ENCODE data around the gene ENDOG. TPM values are rescaled to one million over a fixed set of nuclear protein-coding genes. Genes with fewer than 3 reads are reported as not detected.
"Not testable (repeated sequence)": the region's sequence is repeated elsewhere in the genome, so short reads cannot be mapped to it uniquely, and the experiment has no call there.

ENDOG gene
- total RNA-seq, 1 donor: 11.1 TPM

DNA sequence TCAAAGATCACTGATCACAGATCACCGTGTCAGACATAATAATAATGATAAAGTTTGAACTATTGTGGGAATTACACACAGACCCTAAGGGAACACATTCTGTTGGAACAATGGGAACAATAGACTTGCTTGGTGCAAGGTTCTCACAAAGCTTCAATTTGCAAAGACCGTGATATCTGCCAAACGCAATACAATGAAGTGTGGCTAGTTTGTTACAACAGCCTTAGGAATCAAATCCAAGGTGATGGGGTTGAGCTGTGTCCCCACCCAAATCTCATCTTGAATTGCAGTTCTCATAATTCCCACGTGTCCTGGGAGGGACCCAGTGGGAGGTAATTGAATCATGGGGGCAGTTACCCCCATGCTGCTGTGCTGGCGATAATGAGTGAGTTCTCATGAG is 42.6 kb downstream of the ENDOG start:
- no peak overlapping the region for H3K4me3 ChIP-seq (ENCODE audit: low read depth, low read length)
- DNase-seq (ENCODE audit: low read depth): no peak
- TF ChIP-seq, protein P1, sequence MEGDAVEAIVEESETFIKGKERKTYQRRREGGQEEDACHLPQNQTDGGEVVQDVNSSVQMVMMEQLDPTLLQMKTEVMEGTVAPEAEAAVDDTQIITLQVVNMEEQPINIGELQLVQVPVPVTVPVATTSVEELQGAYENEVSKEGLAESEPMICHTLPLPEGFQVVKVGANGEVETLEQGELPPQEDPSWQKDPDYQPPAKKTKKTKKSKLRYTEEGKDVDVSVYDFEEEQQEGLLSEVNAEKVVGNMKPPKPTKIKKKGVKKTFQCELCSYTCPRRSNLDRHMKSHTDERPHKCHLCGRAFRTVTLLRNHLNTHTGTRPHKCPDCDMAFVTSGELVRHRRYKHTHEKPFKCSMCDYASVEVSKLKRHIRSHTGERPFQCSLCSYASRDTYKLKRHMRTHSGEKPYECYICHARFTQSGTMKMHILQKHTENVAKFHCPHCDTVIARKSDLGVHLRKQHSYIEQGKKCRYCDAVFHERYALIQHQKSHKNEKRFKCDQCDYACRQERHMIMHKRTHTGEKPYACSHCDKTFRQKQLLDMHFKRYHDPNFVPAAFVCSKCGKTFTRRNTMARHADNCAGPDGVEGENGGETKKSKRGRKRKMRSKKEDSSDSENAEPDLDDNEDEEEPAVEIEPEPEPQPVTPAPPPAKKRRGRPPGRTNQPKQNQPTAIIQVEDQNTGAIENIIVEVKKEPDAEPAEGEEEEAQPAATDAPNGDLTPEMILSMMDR (IDR thresholded peaks at IDR 0.05; ENCODE audit: insufficient read depth, low read length): no peak

DNA sequence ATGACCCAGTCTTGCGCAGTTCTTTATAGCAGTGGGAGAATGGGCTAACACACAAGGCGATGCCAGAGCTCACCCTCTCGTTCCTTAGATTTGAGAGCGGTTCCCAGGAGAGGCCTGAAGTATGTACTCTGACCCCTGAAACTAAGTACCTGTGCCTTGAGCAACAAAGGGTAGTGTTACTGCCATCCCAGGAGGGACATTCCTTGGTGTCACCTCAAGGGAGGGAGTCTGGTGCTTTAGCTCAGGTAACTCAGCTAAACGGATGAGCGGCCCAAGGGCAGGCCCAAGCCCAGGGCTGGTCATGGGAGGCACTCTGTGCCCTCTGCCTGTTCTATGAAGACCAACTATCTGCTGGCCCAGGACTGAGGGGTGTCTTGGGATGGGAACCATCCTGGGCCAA is 43.2 kb downstream of the ENDOG start:
- no peak overlapping the region for H3K4me3 ChIP-seq (ENCODE audit: low read depth, low read length)
- TF ChIP-seq, protein P1 (IDR thresholded peaks at IDR 0.05; ENCODE audit: insufficient read depth, low read length): no peak
- no peak for DNase-seq (ENCODE audit: low read depth)

DNA sequence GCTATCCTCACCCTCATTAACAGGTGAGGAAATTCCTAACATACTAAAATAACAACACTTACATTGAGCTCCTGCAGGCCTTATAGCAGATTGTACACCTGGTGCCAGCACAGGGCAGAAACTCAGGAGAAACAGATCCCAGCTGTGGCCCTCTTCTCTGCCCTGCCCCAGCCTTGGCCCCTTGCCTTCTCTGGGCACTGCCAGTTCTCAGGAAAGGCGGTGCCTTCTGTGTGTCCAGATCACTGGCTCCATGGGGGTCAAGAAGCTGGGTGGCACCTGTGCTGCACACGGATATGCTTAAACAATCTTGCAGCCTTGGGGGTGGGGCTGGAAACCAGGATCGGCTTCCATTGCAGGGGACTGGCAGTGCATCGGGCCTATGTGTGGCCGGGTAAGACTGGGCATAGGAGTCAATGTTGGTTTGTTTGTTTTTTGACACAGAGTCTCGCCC is 44.1 kb downstream of the ENDOG start:
- no peak overlapping the region for H3K4me3 ChIP-seq (ENCODE audit: low read depth, low read length)
- DNase-seq (ENCODE audit: low read depth): no peak
- TF ChIP-seq, protein P1 (IDR thresholded peaks at IDR 0.05; ENCODE audit: insufficient read depth, low read length): no peak

DNA sequence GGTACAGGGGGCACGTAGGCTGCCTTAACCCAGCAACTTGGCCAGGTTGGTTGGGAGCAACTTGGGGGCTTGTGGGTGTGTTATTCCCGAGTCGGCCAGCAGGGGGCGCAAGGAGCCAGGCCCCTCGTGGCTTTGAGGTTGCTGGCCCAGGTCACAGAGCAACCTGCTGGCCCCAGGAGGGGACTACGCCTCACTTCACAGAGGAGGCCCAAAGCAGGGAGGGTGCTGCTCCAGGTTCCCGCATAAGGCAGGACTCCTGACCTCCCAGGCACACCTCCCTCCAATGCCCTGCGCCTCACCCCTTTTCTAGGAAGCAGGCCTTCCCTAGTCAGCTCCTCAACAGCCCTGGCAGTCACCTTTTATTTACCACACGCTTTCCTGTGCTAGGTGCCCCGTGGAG is 45.3 kb downstream of the ENDOG start:
- TF ChIP-seq, protein P1 (IDR thresholded peaks at IDR 0.05; ENCODE audit: insufficient read depth, low read length): peak; percentile 92
- DNase-seq (ENCODE audit: low read depth): peak; percentile 62

DNA sequence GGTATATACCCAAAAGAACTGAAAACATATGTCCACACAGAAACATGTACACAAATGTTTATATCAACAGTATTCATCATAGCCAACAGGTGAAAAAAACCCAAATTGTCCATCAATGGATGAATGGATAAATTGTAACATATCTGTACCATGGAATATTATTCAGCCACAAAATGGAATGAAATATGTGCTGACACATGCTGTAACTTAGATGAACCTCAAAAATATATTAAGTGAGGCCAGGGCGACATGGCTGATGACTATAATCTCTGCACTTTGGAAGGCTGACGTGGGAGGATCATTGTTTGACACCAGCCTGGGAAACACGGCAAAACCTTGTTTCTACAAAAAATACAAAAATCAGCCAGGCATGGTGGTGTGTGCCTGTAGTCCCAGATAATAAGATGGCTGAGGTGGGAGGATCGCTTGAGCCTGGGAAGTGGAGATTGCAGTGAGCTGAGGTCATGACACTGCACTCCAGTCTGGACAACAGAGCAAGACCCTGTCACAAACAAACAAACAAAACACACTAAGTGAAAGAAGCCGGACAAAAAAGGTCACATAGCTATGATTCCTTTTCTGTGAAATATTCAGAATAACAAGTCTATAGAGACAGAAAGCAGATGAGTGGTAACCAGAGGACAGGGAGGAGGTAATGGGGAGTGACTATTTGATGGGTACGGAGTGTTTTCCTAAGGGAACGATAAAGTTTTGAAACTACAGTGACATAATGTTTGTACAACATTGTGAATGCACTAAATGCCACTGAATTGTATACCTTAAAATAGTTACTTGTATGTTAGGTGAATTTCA is 52.0 kb downstream of the ENDOG start:
- no peak overlapping the region for H3K4me3 ChIP-seq (ENCODE audit: low read depth, low read length)
- DNase-seq (ENCODE audit: low read depth): no peak
- TF ChIP-seq, protein P1 (IDR thresholded peaks at IDR 0.05; ENCODE audit: insufficient read depth, low read length): no peak

More for the DNA sequence above, 45.3 kb downstream of the ENDOG start:
- H3K4me3 ChIP-seq (ENCODE audit: low read depth, low read length): no peak overlapping the region

DNA sequence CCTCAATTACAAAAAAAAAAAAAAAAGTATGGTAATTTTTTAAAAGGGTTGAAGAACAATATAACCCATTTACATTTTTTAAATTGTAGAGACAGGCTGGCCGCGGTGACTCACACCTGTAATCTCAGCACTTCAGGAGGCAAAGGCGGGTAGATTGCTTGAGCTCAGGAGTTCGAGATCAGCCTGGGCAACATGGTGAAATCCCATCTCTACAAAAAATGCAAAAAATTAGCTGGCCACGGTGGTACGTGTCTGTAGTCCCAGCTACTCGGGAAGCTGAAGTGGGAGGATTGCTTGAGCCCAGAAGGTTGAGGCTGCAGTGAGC is 52.6 kb downstream of the ENDOG start:
- DNase-seq (ENCODE audit: low read depth): not testable (repeated sequence)

More for the DNA sequence above, 52.6 kb downstream of the ENDOG start:
- H3K4me3 ChIP-seq (ENCODE audit: low read depth, low read length): not testable (repeated sequence)

Other genes starting within 250 kb of the ENDOG start
- 42.8 and 65.7 TPM in 2 replicates for gene DYNC2I2, start 161.7 kb upstream of the ENDOG start, total RNA-seq (ENCODE audit: low replicate concordance)
- 313 and 1,883 TPM in 2 replicates for gene SET, start 129.3 kb upstream of the ENDOG start, total RNA-seq (ENCODE audit: low replicate concordance)
- gene PKN3, start 116.0 kb upstream of the ENDOG start, total RNA-seq (ENCODE audit: low replicate concordance): 1.2 and 3.6 TPM in 2 replicates
- 18.9 and 31.2 TPM in 2 replicates for gene ZDHHC12, start 94.4 kb upstream of the ENDOG start, total RNA-seq (ENCODE audit: low replicate concordance)
- 24.3 and 76.3 TPM in 2 replicates for gene ZER1, start 46.6 kb upstream of the ENDOG start, total RNA-seq (ENCODE audit: low replicate concordance)
- 21.0 and 24.2 TPM in 2 replicates for gene TBC1D13, start 31.2 kb upstream of the ENDOG start, total RNA-seq (ENCODE audit: low replicate concordance)
- 14.9 and 15.0 TPM in 2 replicates for gene SPOUT1, start 11.3 kb downstream of the ENDOG start, total RNA-seq (ENCODE audit: low replicate concordance)
- 5.3 and 6.8 TPM in 2 replicates for gene KYAT1, start 63.5 kb downstream of the ENDOG start, total RNA-seq (ENCODE audit: low replicate concordance)
- 19.6 and 50.6 TPM in 2 replicates for gene LRRC8A, start 63.6 kb downstream of the ENDOG start, total RNA-seq (ENCODE audit: low replicate concordance)
- 8.5 and 13.1 TPM in 2 replicates for gene PHYHD1, start 102.5 kb downstream of the ENDOG start, total RNA-seq (ENCODE audit: low replicate concordance)
- gene DOLK, start 129.1 kb downstream of the ENDOG start, total RNA-seq (ENCODE audit: low replicate concordance): 17.6 and 27.4 TPM in 2 replicates
- gene NUP188, start 129.2 kb downstream of the ENDOG start, total RNA-seq (ENCODE audit: low replicate concordance): 37.0 and 69.1 TPM in 2 replicates
- 32.1 and 41.0 TPM in 2 replicates for gene SH3GLB2, start 209.8 kb downstream of the ENDOG start, total RNA-seq (ENCODE audit: low replicate concordance)
- gene MIGA2, start 218.1 kb downstream of the ENDOG start, total RNA-seq (ENCODE audit: low replicate concordance): 20.6 and 35.5 TPM in 2 replicates

Data from fibroblast of the aortic adventitia (primary cell).